ENCODE data around the gene RUNX3. TPM values are rescaled to one million over a fixed set of nuclear protein-coding genes. Genes with fewer than 3 reads are reported as not detected.
A peak's percentile ranks its signal among the peaks of the same experiment; 100 is the strongest.

RUNX3 gene
- total RNA-seq, 1 donor from 2014 or later, result 153 TPM

- ChIA-PET POLR2A (interaction anchor here (0.7 to 1.8 kb wide), 4 partner anchors 26 to 72 kb away, joined by 3 to 6 read pairs (median 4); no protein-coding TSS in a partner anchor), CTCF (interaction anchor here (0.8 to 9.4 kb wide), 3 partner anchors 9 to 75 kb away, joined by 3 to 80 read pairs (median 4); no protein-coding TSS in a partner anchor)
- Mint-ChIP-seq H3K27me3 (no peaks in the 10 kb centered on the region), H3K4me3 (no peak overlapping the region), H3K9me3 (no peaks in the 10 kb centered on the region), H3K36me3 (ENCODE audit: low read depth) (no peaks in the 10 kb centered on the region), H3K4me1 (peaks cover 77% of the 10 kb centered on the region), H3K27ac (no peak overlapping the region)
- ATAC-seq (ENCODE audit: low read depth) (no peak), DNase-seq (no peak)
- intact Hi-C loops (cut with micrococcal nuclease), result no loop called here
- TF ChIP-seq CTCF (IDR thresholded peaks at IDR 0.05), result no peak
Observed at GRCh38 chr1:24960071-24960801, 30.2 kb upstream of the RUNX3 start.

- peaks cover 77% of the 10 kb centered on the region for H3K4me1 Mint-ChIP-seq
- H3K4me3 Mint-ChIP-seq, result no peak overlapping the region
- no peaks in the 10 kb centered on the region for H3K27me3 Mint-ChIP-seq
- intact Hi-C loops (cut with micrococcal nuclease), result no loop called here
- no peak for TF ChIP-seq CTCF (IDR thresholded peaks at IDR 0.05)
- no peaks in the 10 kb centered on the region for H3K36me3 Mint-ChIP-seq (ENCODE audit: low read depth)
- DNase-seq, result no peak
- no peaks in the 10 kb centered on the region for H3K9me3 Mint-ChIP-seq
- no peak overlapping the region for H3K27ac Mint-ChIP-seq
- CTCF ChIA-PET, result interaction anchor here (0.8 to 9.4 kb wide), 3 partner anchors 8 to 76 kb away, joined by 3 to 80 read pairs (median 4); no protein-coding TSS in a partner anchor
- POLR2A ChIA-PET, result interaction anchor here (1.5 to 5.0 kb wide), 2 partner anchors 63 to 72 kb away, joined by 5 to 47 read pairs; no protein-coding TSS in a partner anchor
- ATAC-seq (ENCODE audit: low read depth), result no peak
Observed at GRCh38 chr1:24959623-24959975, 29.5 kb upstream of the RUNX3 start.

GRCh38 chr1:24958766-24959622 lies 28.9 kb upstream of the RUNX3 start:
- Mint-ChIP-seq H3K27ac (no peak overlapping the region), H3K9me3 (no peaks in the 10 kb centered on the region), H3K4me3 (no peak overlapping the region), H3K4me1 (peaks cover 79% of the 10 kb centered on the region), H3K36me3 (ENCODE audit: low read depth) (no peaks in the 10 kb centered on the region), H3K27me3 (no peaks in the 10 kb centered on the region)
- POLR2A ChIA-PET, result interaction anchor here (0.6 to 5.0 kb wide), 6 partner anchors 9 to 73 kb away, joined by 3 to 47 read pairs (median 4); no protein-coding TSS in a partner anchor
- CTCF ChIA-PET, result interaction anchor here (0.8 to 9.4 kb wide), 2 partner anchors 27 to 76 kb away, joined by 3 to 80 read pairs; no protein-coding TSS in a partner anchor
- DNase-seq (no peak), ATAC-seq (ENCODE audit: low read depth) (no peak)
- intact Hi-C loops (cut with micrococcal nuclease), result no loop called here
- no peak for TF ChIP-seq CTCF (IDR thresholded peaks at IDR 0.05)

- TF ChIP-seq CTCF (IDR thresholded peaks at IDR 0.05), result no peak
- Mint-ChIP-seq H3K9me3 (no peaks in the 10 kb centered on the region), H3K27me3 (no peaks in the 10 kb centered on the region), H3K27ac (peak overlapping the region; percentile 41), H3K36me3 (ENCODE audit: low read depth) (no peaks in the 10 kb centered on the region), H3K4me1 (peaks cover 79% of the 10 kb centered on the region), H3K4me3 (no peak overlapping the region)
- intact Hi-C loops (cut with micrococcal nuclease), result no loop called here
- no peak for DNase-seq
- ATAC-seq (ENCODE audit: low read depth), result no peak
- ChIA-PET CTCF (interaction anchor here (9.4 kb wide), 1 partner anchor 77 kb away, joined by 80 read pairs; no protein-coding TSS in a partner anchor), POLR2A (interaction anchor here (0.9 to 5.0 kb wide), 10 partner anchors 9 to 76 kb away, joined by 3 to 47 read pairs (median 5); partner anchors contain the start of gene RUNX3)
Observed at GRCh38 chr1:24957808-24958752, 28.0 kb upstream of the RUNX3 start.

Measured in activated B cell treated with CpG ODN at 0.5 μM for 24 hours (primary cell).